GM12801 (cell line): ENCODE measurements around the gene OR6J1.

Experiments
- CTCF ChIP-seq: IDR thresholded peaks from one replicate; pipeline ENCODE4 v1.5.1; 2011; ENCODE audit warnings: control low read depth; ENCODE audit not compliant: insufficient read length; ENCODE audit errors: extremely low read depth

OR6J1 gene

DNA sequence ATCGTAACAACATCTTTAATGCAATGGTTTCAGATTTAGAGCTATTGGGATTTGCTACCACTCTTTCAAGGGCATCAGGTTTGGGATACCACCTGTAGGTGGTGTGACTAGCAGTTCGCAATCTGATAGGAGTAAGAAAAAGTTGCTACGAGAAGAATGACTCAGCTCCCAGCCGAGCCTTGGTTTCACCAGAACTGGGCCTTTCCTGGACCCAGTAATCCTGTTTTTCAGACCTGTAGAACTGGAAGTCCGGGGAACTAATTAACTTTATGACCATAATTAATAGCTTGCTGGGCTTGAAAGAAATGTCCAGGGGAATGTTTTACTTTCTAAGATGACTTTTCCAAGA lies 45.3 kb downstream of the OR6J1 start:
- no peak for TF ChIP-seq CTCF

DNA sequence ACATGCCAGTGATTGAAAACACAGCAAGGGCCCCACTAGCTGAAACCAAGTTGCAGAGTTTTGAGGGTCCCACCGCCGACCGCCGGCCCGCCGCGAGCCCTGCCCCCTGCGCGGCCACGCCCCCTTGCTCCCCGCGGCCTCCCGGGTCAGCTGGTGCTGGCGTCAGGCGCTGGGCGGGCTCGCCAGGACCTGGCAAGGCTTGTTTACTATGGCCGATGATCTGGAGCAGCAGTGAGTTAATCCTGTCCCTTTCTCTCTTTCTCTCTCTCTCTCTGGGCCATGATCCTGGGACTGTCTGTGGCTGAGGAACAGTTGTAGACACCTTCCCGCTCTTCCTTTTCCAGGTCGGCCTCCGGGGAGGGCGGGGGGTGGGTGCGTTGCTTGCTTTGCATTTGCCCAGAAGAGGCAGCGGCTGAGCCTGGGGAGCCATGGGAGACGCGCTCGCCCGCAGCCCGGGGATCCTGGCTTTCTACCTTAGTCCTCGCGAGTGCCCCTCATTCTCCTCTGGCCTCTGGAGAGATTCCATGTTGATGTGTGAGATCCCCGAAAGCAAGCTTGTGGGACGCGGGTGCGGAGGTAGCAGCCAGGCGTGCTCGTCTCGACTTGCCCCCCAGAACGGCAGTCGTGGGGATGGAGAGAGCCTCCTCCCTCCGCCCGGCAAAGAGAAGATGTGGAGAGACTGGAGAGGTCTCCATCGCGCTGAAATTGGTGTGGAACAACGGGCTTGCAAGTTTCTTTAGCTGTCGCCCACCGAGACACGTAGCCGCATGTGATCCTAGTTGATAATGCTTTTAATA lies 45.9 kb downstream of the OR6J1 start, which contains the start of gene ABHD4:
Gene ABHD4, plus strand, starts transcription at position 202 of the 797 bp plus-strand sequence. Its CDS starts 7 bp downstream, at position 209.
- no peak for TF ChIP-seq CTCF

DNA sequence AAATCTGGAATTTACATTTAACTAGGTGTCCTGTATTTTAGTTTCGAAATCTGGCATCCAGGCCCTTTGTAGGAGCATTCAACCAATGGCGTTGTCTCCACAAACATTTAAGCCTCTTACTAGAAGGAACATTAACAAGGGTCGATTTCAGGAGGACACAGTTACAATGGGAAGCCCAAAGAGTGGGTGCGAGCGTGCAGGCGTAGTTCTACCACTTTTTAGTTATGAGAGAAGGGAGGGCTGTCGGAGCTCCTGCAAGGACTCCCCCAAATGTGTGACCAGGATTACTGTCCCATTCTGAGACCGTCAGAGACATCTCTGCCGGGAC lies 46.4 kb downstream of the OR6J1 start:
- no peak for TF ChIP-seq CTCF

- no peak for TF ChIP-seq CTCF
These were observed 46.9 kb downstream of the OR6J1 start for GRCh38 chr14:22597265-22597664.

GRCh38 chr14:22596354-22596879 lies 47.7 kb downstream of the OR6J1 start:
- no peak for TF ChIP-seq CTCF

- no peak for TF ChIP-seq CTCF
These were observed 49.9 kb downstream of the OR6J1 start for GRCh38 chr14:22594156-22594716.

- no peak for TF ChIP-seq CTCF
These were observed 50.6 kb downstream of the OR6J1 start for GRCh38 chr14:22593601-22594000.
